Lung (tissue), 12 donors: Measurements from ENCODE around the gene SETD7. TPM values are rescaled to one million over a fixed set of nuclear protein-coding genes. Genes with fewer than 3 reads are reported as not detected.

Experiments used
- ATAC-seq: fragments of 200-7000 bp; cut with Tn5 transposase; one replicate; pipeline ENCODE4 v1.9.1; 2020; ENCODE audit warnings: moderate number of reproducible peaks; ENCODE audit not compliant: insufficient read depth, low FRiP score
- DNase-seq, 3 donors: peaks; one replicate each; pipeline ENCODE4 v3.0.0-alpha.2; 2013 to 2017
- H3K27ac ChIP-seq, 2 donors: one replicate each; pipeline ENCODE4 v1.5.1; 2013; ENCODE audit warnings: mild to moderate bottlenecking in 2 of 2, moderate library complexity in 2 of 2, control low read depth in 1 of 2, inconsistent platforms in 1 of 2, low read depth in 1 of 2, low read length in 1 of 2
- H3K27me3 ChIP-seq, 3 donors: one replicate each; pipeline ENCODE4 v1.5.1; 2013; ENCODE audit warnings: low read length in 2 of 3; ENCODE audit not compliant: control insufficient read depth in 3 of 3, insufficient read depth in 3 of 3
- H3K36me3 ChIP-seq, 4 donors: one replicate each; pipeline ENCODE4 v1.5.1; 2013; ENCODE audit warnings: low read length in 4 of 4, mild to moderate bottlenecking in 1 of 4, moderate library complexity in 1 of 4; ENCODE audit not compliant: control insufficient read depth in 4 of 4, insufficient read depth in 4 of 4
- H3K4me1 ChIP-seq, 5 donors: one replicate each; pipeline ENCODE4 v1.5.1; 2013; ENCODE audit warnings: low read length in 5 of 5, mild to moderate bottlenecking in 2 of 5, moderate library complexity in 1 of 5; ENCODE audit not compliant: control insufficient read depth in 5 of 5, insufficient read depth in 5 of 5
- H3K4me3 ChIP-seq: one replicate; pipeline ENCODE4 v1.5.1; 2013; ENCODE audit warnings: mild to moderate bottlenecking, control low read depth, moderate library complexity
- H3K9ac ChIP-seq, 2 donors: one replicate each; pipeline ENCODE4 v1.5.1; 2013; ENCODE audit warnings: low read length in 2 of 2, control low read depth in 1 of 2; ENCODE audit not compliant: insufficient read depth in 1 of 2
- H3K9me3 ChIP-seq, 4 donors: one replicate each; pipeline ENCODE4 v1.5.1; 2013; ENCODE audit warnings: low read length in 3 of 4, mild to moderate bottlenecking in 1 of 4, moderate library complexity in 1 of 4; ENCODE audit not compliant: control insufficient read depth in 4 of 4, insufficient read depth in 3 of 4
- WGBS, 2 donors: extraction: QIAGEN DNeasy Blood & Tissue Kit; methylation state at CpG; one replicate each; pipeline ENCODE4 v1.1.7; 2013; 5-methylcytosine and 5-hydroxymethylcytosine counted together
- polyA plus RNA-seq, 2 donors: library from polyadenylated mRNA; stranded (reverse); fragments of 200-250 nt; gene quantifications; one replicate each; pipeline ENCODE4 v1.2.1, GENCODE V29; 2013
- total RNA-seq, 2 donors: library from RNA; depleted of rRNA in 1 of 2; stranded (reverse); fragments of >200 nt in 1 of 2; gene quantifications; one replicate each; pipeline ENCODE4 v1.2.1, GENCODE V29; 2014 to 2021
- TF ChIP-seq, protein P1 (sequence below): IDR thresholded peaks from 2 replicates; pipeline ENCODE4 v1.5.1; 2012; ENCODE audit warnings: mild to moderate bottlenecking; ENCODE audit errors: control extremely low read depth, extremely low read depth
- donor health status: control.
- donor health status: control.
- donor health status: Bipolar disorder and iron deficiency.
- donor health status: healthy.
- donor health status: DM: yes; HTN: yes; CAD: no.

SETD7 gene
- total and polyA plus RNA-seq, 4 donors, result 8.9 to 35.7 (median 24.8) TPM

- Histone ChIP-seq H3K27ac (peak overlapping the region in 1 of 2 donors; percentile 52), H3K4me1 (peaks cover 0 to 22% (median 5%) of the 10 kb centered on the region in 5 donors), H3K27me3 (peaks cover 0 to 7% (median 3%) of the 10 kb centered on the region in 3 donors), H3K4me3 (no peak overlapping the region), H3K36me3 (no peaks in the 10 kb centered on the region), H3K9me3 (no peaks in the 10 kb centered on the region), H3K9ac (no peak overlapping the region)
- TF ChIP-seq, protein P1, sequence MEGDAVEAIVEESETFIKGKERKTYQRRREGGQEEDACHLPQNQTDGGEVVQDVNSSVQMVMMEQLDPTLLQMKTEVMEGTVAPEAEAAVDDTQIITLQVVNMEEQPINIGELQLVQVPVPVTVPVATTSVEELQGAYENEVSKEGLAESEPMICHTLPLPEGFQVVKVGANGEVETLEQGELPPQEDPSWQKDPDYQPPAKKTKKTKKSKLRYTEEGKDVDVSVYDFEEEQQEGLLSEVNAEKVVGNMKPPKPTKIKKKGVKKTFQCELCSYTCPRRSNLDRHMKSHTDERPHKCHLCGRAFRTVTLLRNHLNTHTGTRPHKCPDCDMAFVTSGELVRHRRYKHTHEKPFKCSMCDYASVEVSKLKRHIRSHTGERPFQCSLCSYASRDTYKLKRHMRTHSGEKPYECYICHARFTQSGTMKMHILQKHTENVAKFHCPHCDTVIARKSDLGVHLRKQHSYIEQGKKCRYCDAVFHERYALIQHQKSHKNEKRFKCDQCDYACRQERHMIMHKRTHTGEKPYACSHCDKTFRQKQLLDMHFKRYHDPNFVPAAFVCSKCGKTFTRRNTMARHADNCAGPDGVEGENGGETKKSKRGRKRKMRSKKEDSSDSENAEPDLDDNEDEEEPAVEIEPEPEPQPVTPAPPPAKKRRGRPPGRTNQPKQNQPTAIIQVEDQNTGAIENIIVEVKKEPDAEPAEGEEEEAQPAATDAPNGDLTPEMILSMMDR, result no peak
- peak in 2 of 3 donors; percentile 22 to 28 for DNase-seq
- no peak for ATAC-seq
- WGBS, 2 donors, result 29 to 47% methylated on average over 6 of the region's 6 CpGs
These were observed 4.5 kb upstream of the SETD7 start for GRCh38 chr4:139560406-139561104.

- Histone ChIP-seq H3K27ac (peak overlapping the region in 1 of 2 donors; percentile 8), H3K27me3 (peaks cover 0 to 7% (median 3%) of the 10 kb centered on the region in 3 donors), H3K4me1 (peaks cover 0 to 23% (median 5%) of the 10 kb centered on the region in 5 donors), H3K9me3 (no peaks in the 10 kb centered on the region), H3K36me3 (no peaks in the 10 kb centered on the region), H3K4me3 (no peak overlapping the region), H3K9ac (no peak overlapping the region)
- 56 to 78% methylated on average over 6 of the region's 6 CpGs for WGBS, 2 donors
- TF ChIP-seq, protein P1, result no peak
- peak in 1 of 3 donors; percentile 19 for DNase-seq
- ATAC-seq, result no peak
These were observed 3.7 kb upstream of the SETD7 start for GRCh38 chr4:139559687-139560086.

GRCh38 chr4:139559089-139559479 is 3.1 kb upstream of the SETD7 start:
- 60 to 69% methylated on average over 5 of the region's 5 CpGs for WGBS, 2 donors
- H3K9ac ChIP-seq, result no peak overlapping the region
- TF ChIP-seq, protein P1, result no peak

More at GRCh38 chr4:139559089-139559479, 3.1 kb upstream of the SETD7 start:
- peak overlapping the region in 1 of 2 donors; percentile 5 for H3K27ac ChIP-seq
- no peaks in the 10 kb centered on the region for H3K9me3 ChIP-seq
- DNase-seq (peak in 1 of 3 donors; percentile 53), ATAC-seq (no peak)
- H3K36me3 ChIP-seq, result no peaks in the 10 kb centered on the region
- H3K27me3 ChIP-seq, result peaks cover 0 to 7% (median 3%) of the 10 kb centered on the region in 3 donors
- peaks cover 2 to 29% (median 7%) of the 10 kb centered on the region in 5 donors for H3K4me1 ChIP-seq
- no peak overlapping the region for H3K4me3 ChIP-seq
